HG03432 (cell line): Measurements from ENCODE around the gene ZNF579.
"Not testable (repeated sequence)": the region's sequence is repeated elsewhere in the genome, so short reads cannot be mapped to it uniquely, and the experiment has no call there.

ENCODE experiments used
- ATAC-seq: cut with Tn5 transposase; IDR thresholded peaks from one replicate; pipeline ENCODE4 v1.9.1; 2021; ENCODE audit warnings: mild to moderate bottlenecking, moderate library complexity; ENCODE audit not compliant: unreplicated experiment

The ZNF579 gene

DNA sequence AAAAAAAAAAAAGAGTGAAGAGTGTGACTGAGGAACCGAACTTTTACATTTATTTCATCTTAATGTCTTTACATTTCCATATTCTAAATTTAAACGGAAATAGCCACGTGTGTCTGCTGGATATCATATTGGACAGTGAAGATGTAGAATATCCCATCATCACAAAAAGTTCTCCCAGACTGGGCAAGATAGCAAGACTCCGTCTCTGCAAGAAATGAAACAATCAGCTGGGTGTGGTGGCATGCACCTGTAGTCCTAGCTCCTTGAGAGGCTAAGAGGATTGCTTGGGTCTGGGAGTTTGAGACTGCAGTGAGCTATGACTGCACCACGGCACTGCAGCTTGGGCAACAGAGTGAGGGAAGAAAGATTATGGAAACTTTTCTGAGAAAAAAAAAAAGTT lies 3.9 kb downstream of the ZNF579 start:
- no peak for ATAC-seq

DNA sequence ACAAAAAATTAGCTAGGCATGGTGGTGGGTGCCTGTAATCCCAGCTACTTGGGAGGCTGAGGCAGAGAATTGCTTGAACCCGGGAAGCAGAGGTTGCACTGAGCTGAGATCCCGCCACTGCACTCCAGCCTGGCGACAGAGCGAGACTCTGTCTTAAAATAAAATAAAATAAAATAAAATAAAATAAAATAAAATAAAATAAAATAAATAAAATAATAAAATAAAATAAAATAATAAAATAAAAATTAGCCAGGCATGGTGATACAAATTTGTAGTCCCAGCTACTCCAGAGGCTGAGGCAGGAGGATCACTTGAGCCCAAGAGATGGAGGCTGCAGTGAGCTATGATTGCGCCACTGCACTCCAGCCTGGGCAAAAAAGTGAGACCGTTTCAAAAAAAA lies 6.7 kb downstream of the ZNF579 start:
- not testable (repeated sequence) for ATAC-seq

DNA sequence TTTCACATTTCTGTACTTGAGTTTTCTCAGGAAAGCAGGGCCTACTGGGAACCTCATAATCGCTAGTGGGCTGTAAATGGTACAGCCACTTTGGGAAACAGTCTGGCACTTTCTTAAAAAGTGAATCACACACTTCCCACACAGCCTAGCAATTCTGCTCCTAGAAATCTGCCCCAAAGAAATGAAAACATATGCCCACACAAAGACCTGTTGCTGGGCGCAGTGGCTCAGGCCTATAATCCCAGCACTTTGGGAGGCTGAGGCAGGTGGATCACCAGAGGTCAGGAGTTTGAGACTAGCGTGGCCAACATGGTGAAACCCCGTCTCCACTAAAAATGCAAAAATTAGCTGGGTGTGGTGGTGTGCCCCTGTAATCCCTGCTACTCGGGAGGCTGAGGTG lies 11.2 kb downstream of the ZNF579 start:
- not testable (repeated sequence) for ATAC-seq

DNA sequence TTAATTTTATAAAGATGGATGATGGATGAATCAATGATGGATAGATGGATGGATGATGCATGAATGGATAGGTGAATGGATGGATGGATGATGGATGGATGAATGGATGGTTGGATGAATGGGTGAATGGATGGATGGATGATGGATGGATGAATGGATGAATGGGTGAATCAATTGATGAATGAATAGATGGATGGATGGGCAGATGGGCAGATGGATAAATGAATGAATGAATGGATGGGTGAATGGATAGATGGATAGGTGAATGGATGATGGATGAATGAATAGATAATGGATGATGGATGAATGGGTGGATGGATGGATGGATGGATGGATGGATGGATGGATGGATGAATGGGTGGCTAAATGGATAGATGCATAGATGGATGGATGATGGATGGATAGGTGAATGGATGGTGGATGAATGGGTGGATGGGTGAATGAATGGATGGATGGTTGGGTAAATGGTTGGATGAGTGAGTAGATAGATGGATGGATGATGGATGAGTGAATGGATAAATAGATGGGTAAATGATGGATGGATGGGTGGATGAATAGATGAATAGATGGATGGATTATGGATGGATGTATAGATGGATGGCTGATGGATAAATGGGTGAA lies 12.8 kb downstream of the ZNF579 start:
- ATAC-seq, result no peak

DNA sequence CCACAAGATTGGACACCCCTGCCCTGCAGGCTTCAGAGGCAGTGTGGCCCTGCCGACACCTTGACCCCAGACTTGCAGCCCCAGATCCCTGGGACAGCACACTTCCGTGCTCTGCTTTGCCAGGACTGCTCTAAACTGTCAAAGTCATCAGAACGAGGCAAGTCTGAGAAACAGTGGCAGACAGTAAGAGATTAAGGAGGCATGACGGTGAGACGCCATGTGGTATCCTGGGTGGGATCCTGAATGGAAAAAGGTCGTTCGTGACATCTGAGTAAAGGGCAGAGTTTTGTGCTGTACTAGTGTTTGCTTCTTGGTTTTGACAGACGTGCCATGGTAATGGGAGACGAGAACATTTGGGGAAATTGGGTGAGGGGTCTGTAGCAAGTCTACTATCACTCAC lies 13.8 kb downstream of the ZNF579 start:
- no peak for ATAC-seq

DNA sequence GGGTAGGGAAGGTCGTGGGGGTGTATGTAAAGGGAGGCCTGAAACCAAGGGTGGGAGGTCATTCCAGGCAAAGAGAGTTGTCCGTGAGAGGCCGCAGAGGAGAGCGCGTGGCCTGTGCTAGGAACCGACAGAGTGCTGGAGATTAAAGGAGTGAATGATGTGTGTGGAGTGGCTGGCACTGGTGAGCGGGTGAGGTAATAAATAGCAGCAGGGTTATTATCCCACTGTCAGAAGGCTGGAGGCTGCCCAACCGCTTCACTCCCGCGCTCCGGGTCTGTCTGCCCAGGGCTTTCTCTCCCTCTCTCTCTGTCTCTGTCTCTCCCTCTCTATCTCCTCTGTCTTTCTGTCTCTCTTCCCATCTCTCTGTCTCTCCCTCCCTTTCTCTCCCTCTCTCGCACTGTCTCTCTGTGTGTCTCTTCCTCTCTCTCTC lies 17.4 kb downstream of the ZNF579 start:
- ATAC-seq, result no peak

DNA sequence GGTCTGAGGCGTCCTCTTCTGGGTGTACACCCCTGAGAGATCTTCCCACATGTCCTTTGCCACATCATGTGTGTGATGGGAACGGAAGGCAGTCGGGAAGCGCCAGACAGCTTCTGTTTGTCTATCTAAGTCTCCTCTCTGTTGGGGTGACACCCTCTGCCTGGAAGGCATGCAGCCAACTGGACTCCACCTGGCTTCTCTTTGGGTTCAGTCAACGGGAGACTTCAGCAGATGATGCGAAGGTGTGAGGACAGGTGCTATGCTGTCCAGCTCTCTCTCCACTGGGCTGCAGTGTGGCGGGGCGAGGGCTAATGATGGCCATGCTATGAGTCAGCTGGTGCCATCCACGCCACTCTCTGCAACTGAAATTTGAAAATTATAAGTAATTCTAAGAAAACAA lies 21.0 kb downstream of the ZNF579 start:
- no peak for ATAC-seq

DNA sequence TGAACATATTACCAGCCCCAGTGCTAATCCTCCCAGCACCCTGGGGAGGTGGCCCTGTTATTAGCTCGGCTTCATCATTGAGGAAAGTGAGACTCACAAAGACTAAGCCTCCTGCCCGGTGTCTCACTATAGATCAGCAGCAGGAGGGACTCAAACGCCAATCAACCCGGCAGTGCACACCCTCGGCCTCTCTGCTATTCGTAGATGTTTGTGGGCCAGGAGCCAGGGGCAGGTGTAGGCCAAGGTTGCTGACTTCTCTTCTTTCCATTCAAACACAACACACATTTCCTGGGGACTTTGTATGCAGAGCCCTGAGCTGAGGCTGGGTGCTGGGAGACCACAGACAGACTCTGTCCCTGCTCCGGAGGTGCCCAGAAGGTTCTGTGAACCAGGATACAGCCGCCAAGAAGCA lies 25.9 kb downstream of the ZNF579 start:
- ATAC-seq, result no peak

DNA sequence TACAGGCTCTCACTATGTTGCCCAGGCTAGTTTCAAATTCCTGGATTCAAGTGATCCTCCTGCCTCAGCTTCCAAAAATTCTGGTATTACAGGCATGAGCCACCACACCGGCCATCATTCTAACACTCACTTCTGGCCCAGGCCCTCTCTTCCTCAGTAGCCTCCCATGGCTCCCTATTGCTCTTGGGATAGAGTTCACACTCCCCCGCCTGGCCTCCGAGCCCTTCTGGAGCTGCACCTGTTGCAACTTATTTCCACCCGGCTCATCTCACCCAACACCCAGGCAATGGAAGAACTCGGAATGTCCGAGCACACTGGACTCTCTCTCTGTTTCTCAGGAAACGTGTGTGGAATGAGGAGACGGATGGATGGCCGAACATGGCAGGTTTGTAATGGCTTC lies 26.3 kb downstream of the ZNF579 start:
- no peak for ATAC-seq

DNA sequence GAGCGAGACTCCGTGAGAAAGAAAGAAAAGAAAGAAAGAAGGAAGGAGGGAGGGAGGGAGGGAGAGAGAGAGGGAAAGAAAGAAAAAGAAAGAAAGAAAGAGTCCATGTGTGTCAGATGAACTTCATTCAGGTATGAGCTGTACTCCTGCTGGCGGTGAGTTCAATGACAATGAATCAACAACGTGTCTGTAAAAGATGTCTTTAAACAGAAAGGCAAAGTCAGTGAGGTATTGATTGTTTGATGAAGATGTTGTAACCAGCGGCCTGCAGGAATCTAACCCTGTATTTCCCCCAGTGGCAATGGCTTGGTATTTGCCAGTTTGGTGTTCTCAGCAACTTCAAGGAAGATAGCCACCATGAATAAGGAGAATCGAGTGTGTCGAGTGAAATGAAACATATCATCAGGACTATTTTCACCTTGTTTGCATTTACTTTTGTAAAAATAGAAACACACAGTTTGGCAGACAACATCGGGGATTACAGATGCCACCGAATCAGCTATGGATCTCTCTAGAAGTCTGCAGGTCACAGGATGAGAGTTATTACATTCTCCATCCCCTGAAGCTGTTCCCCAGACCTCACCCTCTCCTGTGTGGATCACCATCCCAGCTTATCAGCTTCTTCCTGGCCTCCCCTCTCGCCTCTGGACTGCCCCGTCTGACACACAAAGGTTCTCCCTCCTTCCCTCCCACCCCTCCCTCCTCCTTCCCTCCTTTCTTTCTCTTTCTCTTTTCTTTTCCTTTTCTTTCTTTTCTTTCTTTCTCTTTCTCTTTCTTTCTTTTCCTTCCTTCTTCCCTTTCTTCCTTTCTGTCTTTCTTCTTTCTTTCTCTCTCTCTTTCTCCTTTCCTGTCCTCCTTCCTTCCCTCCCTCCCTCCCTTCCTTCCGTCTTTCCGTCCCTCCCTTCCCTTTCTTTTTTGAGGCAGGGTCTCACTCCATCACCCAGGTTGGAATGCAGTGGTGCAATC lies 27.1 kb downstream of the ZNF579 start:
- no peak for ATAC-seq

DNA sequence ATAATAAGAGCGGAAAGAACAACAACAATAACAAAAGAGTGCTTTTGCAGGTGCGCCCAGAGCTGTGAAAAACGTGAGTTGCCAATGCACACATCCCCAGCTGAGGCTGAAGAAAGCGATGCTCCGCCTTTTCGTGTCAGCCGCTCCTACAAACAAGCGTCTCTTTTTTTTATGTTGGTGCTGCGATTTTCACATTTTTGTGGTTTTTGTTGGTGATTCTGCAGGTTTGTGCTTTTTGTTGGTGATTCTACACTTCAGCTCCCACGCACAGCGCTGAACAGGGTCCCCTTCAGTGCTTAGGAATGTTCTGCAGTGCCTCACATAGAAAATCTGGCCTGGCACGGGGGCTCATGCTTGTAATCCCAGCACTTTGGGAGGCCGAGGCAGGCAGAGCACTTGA lies 28.0 kb downstream of the ZNF579 start:
- no peak for ATAC-seq

DNA sequence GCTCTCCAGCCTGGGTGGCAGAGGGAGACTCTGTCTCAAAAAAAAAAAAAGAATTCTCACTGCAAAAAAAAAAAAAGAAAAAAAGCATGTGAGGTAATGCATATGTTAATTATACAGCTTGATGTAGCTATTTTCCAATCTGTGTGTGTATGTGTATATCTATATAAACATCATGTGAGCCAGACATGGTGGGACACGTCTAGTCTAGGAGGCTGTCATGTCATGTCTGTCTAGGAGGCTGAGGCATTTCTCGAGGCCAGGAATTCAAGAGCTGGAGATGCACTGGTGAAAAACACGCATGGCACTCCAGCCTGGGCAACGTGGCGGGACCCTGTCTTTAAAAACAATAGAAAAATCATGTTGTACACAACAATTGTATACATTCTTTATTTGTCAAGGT lies 28.4 kb downstream of the ZNF579 start:
- ATAC-seq, result no peak

DNA sequence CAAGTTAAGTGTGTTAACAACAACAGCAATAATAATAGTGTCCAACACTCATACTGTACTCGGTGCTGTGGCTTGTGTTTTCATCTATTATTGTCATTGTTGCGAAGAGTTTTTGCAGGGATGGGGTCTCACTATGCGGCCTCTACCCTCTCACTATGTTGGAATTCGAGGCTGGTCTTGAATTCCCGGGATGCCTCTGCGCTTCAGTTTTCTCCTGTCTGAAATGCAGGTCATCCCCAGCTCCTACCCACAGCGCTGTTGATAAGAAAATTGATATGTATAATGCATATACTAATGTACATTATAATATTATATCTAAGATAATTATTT lies 30.4 kb downstream of the ZNF579 start:
- ATAC-seq, result no peak

DNA sequence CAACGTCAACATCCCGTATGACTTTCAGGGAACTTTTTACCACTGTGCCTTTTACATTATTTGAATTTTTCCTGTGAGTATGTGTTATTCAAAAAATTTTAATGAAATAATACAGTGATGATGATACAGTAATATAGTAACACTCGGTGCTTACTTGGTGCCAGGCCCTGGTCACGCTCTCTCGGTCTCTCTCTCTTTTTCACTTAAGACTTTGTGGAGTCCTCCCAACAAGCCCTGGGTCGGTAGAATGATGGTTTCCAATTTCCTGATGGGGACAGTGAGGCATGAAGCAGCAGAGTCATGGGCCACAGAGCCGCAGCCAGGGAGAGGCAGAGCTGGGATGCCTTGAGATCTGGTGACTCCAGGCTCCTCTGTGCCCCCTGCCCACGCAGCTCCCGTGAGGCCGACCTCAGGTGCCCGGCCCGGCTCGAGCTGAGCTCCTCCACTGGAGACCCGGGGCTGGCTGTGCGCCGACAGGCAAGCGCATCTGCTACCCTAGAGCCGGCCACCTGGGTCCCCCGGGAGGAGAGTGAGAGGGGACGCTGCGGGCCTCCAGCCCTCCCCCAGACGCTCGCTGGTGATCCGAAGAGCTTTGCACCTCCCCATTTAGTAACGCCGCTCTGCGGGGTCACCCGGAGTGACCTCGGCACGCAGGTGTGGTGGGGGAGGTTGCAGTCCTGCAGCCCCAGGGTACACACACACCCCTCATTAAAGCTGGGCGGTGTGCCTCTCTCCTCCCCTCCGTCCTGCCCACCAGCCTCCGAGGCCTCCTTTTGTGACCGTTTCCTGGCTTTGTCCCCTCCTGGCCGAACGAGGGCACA lies 30.9 kb downstream of the ZNF579 start:
- ATAC-seq, result no peak

DNA sequence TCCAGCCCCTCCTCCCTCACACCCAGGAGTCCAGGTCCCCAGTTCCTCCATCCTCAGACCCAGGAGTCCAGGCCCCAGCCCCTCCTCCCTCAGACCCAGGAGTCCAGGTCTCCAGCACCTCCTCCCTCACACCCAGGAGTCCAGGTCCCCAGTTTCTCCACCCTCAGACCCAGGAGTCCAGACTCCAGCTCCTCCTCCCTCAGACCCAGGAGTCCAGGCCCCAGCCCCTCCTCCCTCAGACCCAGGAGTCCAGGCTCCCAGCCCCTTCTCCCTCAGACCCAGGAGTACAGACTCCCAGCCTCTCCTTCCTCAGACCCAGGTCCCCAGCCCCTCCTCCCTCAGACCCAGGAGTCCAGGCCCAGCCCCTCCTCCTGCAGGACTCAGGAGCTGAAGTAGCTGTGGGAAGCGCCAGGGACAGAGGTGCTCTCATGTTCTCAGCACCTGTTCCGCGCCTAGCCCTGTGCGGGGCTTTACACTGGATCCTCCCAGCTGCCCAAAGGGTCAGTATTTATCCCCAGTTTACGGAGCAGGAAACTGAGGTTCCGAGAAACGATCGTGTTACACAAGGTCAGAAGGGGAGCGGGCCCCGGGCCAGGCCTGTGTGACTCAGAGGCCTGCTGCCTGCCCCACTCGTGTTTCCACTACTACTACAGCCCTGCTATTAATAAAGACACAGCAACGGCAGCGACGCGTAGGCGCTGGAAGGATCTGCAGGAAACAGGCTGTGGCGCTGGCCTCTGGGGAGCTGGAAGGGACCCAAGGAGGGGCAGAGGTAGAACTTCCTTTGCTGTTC lies 33.6 kb downstream of the ZNF579 start:
- ATAC-seq, result no peak

DNA sequence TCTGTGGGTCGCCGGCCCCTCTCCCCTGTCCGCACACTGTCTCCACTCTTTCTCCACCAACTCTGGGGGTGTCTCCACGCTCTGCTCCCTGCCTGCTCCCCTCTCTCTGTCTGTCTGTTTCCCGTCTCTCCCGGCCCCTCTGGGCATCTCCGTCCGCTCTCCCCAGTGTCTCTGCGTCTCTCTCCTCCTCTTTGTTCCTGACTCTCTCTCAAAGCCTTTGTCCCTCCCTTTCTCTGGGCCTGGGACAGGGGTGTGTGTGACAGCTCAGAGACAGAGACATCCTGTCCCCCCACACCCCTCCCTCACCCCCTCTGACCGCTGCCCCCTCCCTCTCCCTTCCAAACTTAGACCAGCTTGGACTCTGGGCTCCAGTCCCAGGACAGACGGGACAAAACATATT lies 34.6 kb downstream of the ZNF579 start:
- ATAC-seq, result no peak

DNA sequence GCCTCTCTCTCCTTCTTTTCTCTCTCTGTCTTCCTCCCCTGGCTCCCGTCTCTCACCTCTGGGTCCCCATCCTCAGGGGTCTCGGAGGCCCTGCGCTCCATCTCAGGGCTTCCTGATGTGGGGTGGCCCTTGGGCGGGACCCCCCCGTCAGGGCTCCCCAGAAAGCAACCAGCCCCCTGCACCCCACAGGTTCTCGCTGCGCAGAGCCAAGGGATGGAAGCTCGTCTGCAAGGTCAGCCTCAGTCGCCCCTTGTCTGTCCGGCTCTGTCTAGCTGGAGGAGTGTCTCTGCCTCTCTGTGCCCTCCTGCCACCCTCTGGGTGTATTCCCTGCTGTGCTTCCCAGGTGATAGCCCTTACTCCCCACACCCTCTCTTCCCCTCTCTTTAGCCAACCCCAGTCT lies 35.2 kb downstream of the ZNF579 start, which contains the start of gene SBK3:
SBK3 (minus strand) TSS at position 101 of the 400 bp plus-strand sequence; CDS start at position 101, 0 bp downstream.
- ATAC-seq, result no peak

DNA sequence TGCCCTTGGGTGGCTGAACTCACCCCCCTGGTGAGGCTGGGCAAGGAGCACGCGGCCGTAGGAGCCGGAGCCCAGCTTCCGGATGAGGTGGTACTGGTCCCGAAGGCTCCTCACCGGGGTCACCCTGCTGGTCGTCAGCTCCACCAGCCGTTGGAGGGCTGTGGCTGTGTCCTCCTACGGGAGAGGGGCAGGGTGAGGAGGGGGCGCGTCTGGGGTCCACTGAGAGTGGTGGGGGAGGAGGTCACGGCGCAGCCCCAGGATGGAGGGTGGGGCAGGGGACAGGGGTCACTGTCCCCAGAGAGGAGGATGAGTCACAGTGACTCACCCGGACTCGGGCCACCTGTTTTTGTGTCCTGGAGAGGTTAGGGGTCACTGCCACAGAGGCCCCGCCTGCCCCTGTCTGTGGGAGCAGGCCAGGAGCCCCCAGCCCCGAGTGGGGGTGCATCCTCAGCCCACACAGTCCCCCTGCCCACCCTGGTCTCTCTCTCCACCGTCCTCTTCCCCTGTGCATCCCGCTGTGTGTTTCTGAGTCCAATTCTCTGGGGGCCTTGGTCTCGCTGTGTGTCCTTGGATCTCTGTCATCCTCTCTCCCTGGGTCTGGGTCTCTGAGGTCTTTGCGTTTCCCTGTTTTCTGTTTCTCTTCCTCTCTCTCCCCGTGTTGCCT lies 35.7 kb downstream of the ZNF579 start:
- no peak for ATAC-seq

DNA sequence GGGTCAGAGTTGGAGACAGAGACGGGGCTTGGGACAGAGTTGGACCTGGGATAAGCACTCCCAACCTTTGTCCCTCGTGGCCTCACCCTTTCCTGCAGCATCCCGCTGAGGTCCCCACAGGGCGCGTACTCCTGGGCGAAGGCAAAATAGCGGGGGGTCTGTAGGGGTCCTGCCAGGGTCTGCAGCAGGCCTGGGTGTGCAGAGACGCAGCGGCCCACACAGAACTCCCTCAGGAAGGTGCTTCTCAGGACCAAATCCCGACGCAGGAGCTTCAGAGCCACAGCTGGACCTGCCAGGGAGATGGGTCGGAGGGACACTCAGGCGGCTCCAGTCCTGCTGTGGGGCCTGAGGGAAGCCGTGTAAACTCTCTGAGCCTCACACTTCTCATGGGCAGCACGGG lies 36.6 kb downstream of the ZNF579 start:
- no peak for ATAC-seq

DNA sequence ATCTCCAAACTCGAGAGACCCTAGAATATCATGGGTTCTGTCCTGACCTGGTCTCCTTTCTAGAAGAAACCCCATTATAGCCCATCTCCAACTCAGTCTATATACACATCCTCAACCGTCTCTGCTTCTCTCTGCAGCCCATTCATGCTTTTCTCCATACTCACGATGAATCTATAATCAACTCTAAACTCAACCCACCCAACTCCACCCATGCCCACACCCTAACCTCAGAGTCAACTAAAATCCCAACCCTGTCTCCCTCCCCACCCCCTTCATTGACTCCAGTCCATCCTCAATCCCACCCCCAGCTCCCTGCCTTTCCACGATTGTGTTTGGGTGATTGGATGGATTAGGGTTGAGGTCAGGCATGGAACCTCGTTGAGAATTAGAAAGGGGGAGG lies 37.1 kb downstream of the ZNF579 start:
- no peak for ATAC-seq
